GM23248 (cell line): ENCODE results near the gene SESN1.

Experiments used
- EZH2 ChIP-seq: fragments of 200-600 bp; sonication (generic); IDR thresholded peaks from 2 replicates; pipeline ENCODE4 v1.6.1; 2018; ENCODE audit warnings: antibody characterized with exemption, mild to moderate bottlenecking; ENCODE audit not compliant: insufficient read depth, poor library complexity, severe bottlenecking
- EZH2phosphoT487 ChIP-seq: fragments of 200-600 bp; sonication (generic); IDR thresholded peaks from 2 replicates; pipeline ENCODE4 v1.6.1; 2018; ENCODE audit warnings: antibody characterized with exemption, moderate library complexity, mild to moderate bottlenecking, low read depth; ENCODE audit not compliant: insufficient read depth

DNA sequence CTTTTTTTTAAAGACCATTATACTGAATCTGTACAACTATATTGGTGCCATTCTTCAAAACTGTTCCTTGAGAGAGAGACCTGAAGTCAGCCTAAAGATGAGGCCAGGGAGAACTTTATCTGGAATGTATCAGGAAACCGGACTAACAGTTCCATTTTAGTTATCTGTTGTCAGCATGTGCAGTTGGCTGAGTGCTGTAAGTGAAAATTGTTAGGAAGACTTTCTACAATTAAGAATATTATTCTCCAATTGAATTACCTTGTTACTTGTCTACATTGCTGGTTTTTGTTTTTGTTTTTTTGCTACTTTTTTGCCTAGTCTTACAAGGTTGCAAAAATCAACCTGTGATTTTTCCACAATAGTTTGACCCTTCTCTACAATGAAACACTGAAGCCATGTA is 8.1 kb upstream of the SESN1 start:
- TF ChIP-seq EZH2phosphoT487 (no peak), EZH2 (no peak)
